DND-41 (cell line): ENCODE results near the gene EPS15.

ENCODE experiments used
- ATAC-seq: fragments of 200-7000 bp; cut with Tn5 transposase; 3 replicates; pipeline ENCODE4 v1.9.1; 2021; ENCODE audit warnings: low read depth; ENCODE audit not compliant: insufficient read depth
- DNase-seq: peaks from one replicate; pipeline ENCODE4 v3.0.0-alpha.2; 2020
- H2AFZ ChIP-seq: 2 replicates; pipeline ENCODE4 v1.6.0; 2012; ENCODE audit warnings: low read depth, low read length
- H3K27ac ChIP-seq: 2 replicates; pipeline ENCODE4 v1.5.1; 2012; ENCODE audit warnings: low read length, inconsistent platforms
- H3K27me3 ChIP-seq: fragments of 200-600 bp; sonication (generic); 2 replicates; pipeline ENCODE4 v1.6.0; 2012; ENCODE audit warnings: low read length, mild to moderate bottlenecking, inconsistent platforms; ENCODE audit not compliant: insufficient read depth, poor library complexity
- H3K36me3 ChIP-seq: 2 replicates; pipeline ENCODE4 v1.5.1; 2012; ENCODE audit warnings: low read length, inconsistent platforms; ENCODE audit not compliant: insufficient read depth
- H3K4me1 ChIP-seq: 2 replicates; pipeline ENCODE4 v1.5.1; 2012; ENCODE audit warnings: mild to moderate bottlenecking, low read length; ENCODE audit not compliant: insufficient read depth
- H3K4me2 ChIP-seq: 2 replicates; pipeline ENCODE4 v1.6.0; 2012; ENCODE audit warnings: mild to moderate bottlenecking, moderate library complexity, low read length, inconsistent platforms; ENCODE audit not compliant: insufficient read depth
- H3K4me3 ChIP-seq, 2 experiments: fragments of 200-600 bp in 1 of 2; shearing (Covaris generic) in 1 of 2; 2 replicates each; pipeline ENCODE4 v1.5.1; 2012 to 2016; ENCODE audit warnings: inconsistent platforms in 2 of 2, low read length in 2 of 2, mild to moderate bottlenecking in 2 of 2, low read depth in 1 of 2, moderate library complexity in 1 of 2
- H3K79me2 ChIP-seq: 2 replicates; pipeline ENCODE4 v1.6.0; 2012; ENCODE audit warnings: low read length, inconsistent platforms; ENCODE audit not compliant: insufficient read depth
- H3K9ac ChIP-seq: 2 replicates; pipeline ENCODE4 v1.6.0; 2012; ENCODE audit warnings: low read depth, mild to moderate bottlenecking, inconsistent platforms, low read length, moderate library complexity
- H3K9me3 ChIP-seq: 2 replicates; pipeline ENCODE4 v1.5.1; 2012; ENCODE audit warnings: low read length, moderate library complexity, mild to moderate bottlenecking, inconsistent platforms; ENCODE audit not compliant: insufficient read depth, severe bottlenecking
- H4K20me1 ChIP-seq: 2 replicates; pipeline ENCODE4 v1.6.0; 2012; ENCODE audit warnings: low read length; ENCODE audit not compliant: insufficient read depth
- CTCF ChIP-seq: IDR thresholded peaks from 2 replicates; pipeline ENCODE4 v1.5.1; 2012; ENCODE audit warnings: borderline replicate concordance, low read length, moderate library complexity, mild to moderate bottlenecking; ENCODE audit not compliant: poor library complexity, severe bottlenecking; ENCODE audit errors: extremely low read depth
- EZH2 ChIP-seq: IDR thresholded peaks from 3 replicates; pipeline ENCODE4 v1.6.1; 2012; ENCODE audit warnings: borderline replicate concordance, low read depth, mild to moderate bottlenecking, moderate library complexity, low read length, inconsistent platforms; ENCODE audit not compliant: severe bottlenecking

The EPS15 gene

GRCh38 chr1:51310871-51311613 lies 208.0 kb downstream of the EPS15 start:
- H3K9ac ChIP-seq, result no peak overlapping the region
- no peaks in the 10 kb centered on the region for H4K20me1 ChIP-seq
- no peaks in the 10 kb centered on the region for H3K9me3 ChIP-seq
- no peak overlapping the region for H2AFZ ChIP-seq
- no peaks in the 10 kb centered on the region for H3K36me3 ChIP-seq
- H3K4me1 ChIP-seq, result peaks cover 9% of the 10 kb centered on the region
- H3K4me2 ChIP-seq, result no peak overlapping the region
- TF ChIP-seq EZH2 (no peak), CTCF (no peak)
- no peak overlapping the region for H3K27ac ChIP-seq
- H3K4me3 ChIP-seq, result no peak overlapping the region
- H3K27me3 ChIP-seq, result no peaks in the 10 kb centered on the region
- H3K79me2 ChIP-seq, result no peaks in the 10 kb centered on the region
- DNase-seq (no peak), ATAC-seq (peak; percentile 27; the same call in 1 of the 3 replicates)

DNA sequence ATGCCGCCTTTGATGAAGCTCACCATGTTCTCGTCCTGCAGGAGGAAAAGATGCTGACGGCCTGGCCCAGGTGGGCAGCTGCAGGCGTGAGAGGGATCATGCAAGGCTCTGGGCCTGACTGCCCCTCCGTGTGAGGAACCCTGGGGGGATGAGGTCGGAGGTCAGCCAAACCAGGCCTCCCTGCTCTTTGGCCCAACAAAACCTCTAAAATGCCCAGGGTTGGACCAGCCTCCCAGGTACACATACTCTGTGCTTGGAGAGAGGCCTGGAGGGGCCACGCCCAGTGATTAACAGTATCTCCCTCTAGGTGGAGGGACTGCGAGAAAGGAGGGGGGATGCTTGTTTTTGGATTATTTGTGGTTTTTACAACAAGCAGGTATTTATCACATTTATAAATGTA lies 209.8 kb downstream of the EPS15 start:
- ATAC-seq (no peak), DNase-seq (no peak)
- H3K79me2 ChIP-seq, result no peaks in the 10 kb centered on the region
- H3K27me3 ChIP-seq, result no peaks in the 10 kb centered on the region
- no peaks in the 10 kb centered on the region for H4K20me1 ChIP-seq
- no peaks in the 10 kb centered on the region for H3K36me3 ChIP-seq
- H3K9me3 ChIP-seq, result no peaks in the 10 kb centered on the region
- H3K4me3 ChIP-seq, result no peak overlapping the region
- TF ChIP-seq CTCF (no peak), EZH2 (no peak)
- H2AFZ ChIP-seq, result no peak overlapping the region
- H3K4me2 ChIP-seq, result no peak overlapping the region
- H3K27ac ChIP-seq, result no peak overlapping the region
- peaks cover 6% of the 10 kb centered on the region for H3K4me1 ChIP-seq
- H3K9ac ChIP-seq, result no peak overlapping the region

DNA sequence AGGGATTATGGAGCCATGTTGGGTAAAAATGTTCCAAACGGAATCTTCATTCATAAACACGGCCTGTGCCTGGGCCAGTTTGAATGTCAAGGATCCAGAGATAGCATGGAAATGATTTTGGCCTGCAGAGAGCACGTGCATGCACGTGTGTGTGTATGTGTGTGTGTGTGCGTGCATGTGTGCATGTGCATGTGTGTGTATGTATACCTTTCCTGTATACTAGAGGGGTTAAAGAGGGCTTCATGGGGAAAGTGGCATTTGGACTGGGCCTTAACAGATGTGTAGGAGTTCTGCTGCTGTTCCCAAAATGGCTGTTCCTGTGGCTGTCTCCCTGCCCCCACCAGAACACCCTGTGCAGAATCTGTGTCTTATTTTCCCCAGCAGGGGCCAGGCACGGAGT lies 210.4 kb downstream of the EPS15 start:
- no peaks in the 10 kb centered on the region for H3K9me3 ChIP-seq
- H4K20me1 ChIP-seq, result no peaks in the 10 kb centered on the region
- H3K4me3 ChIP-seq, result no peak overlapping the region
- no peaks in the 10 kb centered on the region for H3K4me1 ChIP-seq
- H2AFZ ChIP-seq, result no peak overlapping the region
- H3K9ac ChIP-seq, result no peak overlapping the region
- H3K36me3 ChIP-seq, result no peaks in the 10 kb centered on the region
- no peak overlapping the region for H3K4me2 ChIP-seq
- DNase-seq, result no peak
- no peak overlapping the region for H3K27ac ChIP-seq
- no peaks in the 10 kb centered on the region for H3K79me2 ChIP-seq
- ATAC-seq, result no peak
- TF ChIP-seq EZH2 (no peak), CTCF (no peak)
- no peaks in the 10 kb centered on the region for H3K27me3 ChIP-seq
